ENCODE data around the gene TPD52L1.

TPD52L1 gene

DNA sequence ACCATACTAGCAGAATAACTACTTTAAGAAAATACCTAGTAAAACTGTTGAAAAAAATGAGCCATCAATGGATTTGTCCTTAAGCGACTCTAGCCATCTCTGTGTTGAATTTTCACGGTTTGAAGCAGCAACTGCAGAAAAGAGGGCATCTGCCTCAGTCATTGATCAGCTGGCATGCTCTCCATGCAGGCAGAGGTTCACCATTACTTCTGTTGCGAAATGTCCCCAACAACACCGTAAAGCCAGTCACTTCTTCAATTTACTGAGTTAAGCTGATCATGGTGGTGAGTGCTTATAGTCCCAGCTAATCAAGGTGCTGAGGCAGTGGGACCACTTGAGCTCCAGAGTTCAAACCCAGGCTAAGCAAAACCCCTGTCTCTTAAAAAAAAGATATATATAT lies 11.1 kb downstream of the TPD52L1 start:
- no peaks in the 10 kb centered on the region for H3K27me3 ChIP-seq (ENCODE audit: low read depth, low read length)
- H3K9me3 ChIP-seq (ENCODE audit: control insufficient read depth in 1 of 2, low read length in 2 of 2), result no peaks in the 10 kb centered on the region
- H3K27ac ChIP-seq (ENCODE audit: low read length), result no peak overlapping the region
- H3K4me3 ChIP-seq (ENCODE audit: low read depth in 1 of 2, low read length in 2 of 2), result no peak overlapping the region
- peaks cover 0 to 4% of the 10 kb centered on the region in 2 donors for H3K4me1 ChIP-seq (ENCODE audit: control insufficient read depth in 1 of 2, insufficient read depth in 2 of 2, low read length in 2 of 2)
- H3K36me3 ChIP-seq (ENCODE audit: control insufficient read depth in 1 of 2, insufficient read depth in 2 of 2, low read length in 2 of 2), result no peaks in the 10 kb centered on the region

DNA sequence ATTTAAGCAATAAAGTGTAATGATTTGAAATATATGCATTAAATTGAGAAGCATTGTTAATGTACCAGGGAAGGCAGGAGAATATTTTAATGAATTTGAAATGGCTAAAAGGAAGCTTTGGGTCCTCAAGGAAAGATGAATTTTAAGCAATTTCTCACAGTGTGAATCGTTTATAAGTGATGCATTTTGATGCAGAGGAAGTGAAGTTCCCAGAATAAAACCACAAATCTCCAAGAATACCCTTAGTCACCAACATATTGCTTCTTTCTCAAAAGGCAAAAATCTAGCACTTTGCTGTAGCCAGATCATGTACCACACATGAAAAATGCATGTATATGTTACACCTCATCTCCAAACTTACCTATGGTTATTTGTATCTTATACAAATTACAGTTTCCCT lies 11.7 kb downstream of the TPD52L1 start:
- Histone ChIP-seq H3K27me3 (ENCODE audit: low read depth, low read length) (no peaks in the 10 kb centered on the region), H3K4me1 (ENCODE audit: control insufficient read depth in 1 of 2, insufficient read depth in 2 of 2, low read length in 2 of 2) (peaks cover 0 to 4% of the 10 kb centered on the region in 2 donors), H3K36me3 (ENCODE audit: control insufficient read depth in 1 of 2, insufficient read depth in 2 of 2, low read length in 2 of 2) (no peaks in the 10 kb centered on the region), H3K4me3 (ENCODE audit: low read depth in 1 of 2, low read length in 2 of 2) (no peak overlapping the region), H3K9me3 (ENCODE audit: control insufficient read depth in 1 of 2, low read length in 2 of 2) (no peaks in the 10 kb centered on the region), H3K27ac (ENCODE audit: low read length) (no peak overlapping the region)

DNA sequence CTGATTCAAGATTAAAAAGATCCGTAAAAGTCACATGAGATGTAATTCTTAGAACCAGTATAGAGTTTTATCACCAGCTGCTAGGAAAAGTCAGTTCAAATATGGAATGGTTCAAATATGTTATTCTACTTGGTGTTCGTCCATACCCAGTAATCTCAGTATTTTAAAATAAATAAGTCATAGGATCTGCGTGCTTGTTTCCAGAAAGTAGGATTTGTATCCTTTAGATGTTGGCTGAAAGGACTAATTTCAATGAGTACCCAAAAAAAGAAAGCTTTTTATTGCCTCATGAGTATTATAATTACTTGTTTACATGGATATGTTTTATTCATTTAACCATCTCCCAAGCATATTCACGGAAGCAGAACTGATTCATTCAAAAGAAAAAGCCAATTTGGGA lies 12.2 kb downstream of the TPD52L1 start:
- Histone ChIP-seq H3K27me3 (ENCODE audit: low read depth, low read length) (no peaks in the 10 kb centered on the region), H3K4me1 (ENCODE audit: control insufficient read depth in 1 of 2, insufficient read depth in 2 of 2, low read length in 2 of 2) (peaks cover 0 to 4% of the 10 kb centered on the region in 2 donors), H3K9me3 (ENCODE audit: control insufficient read depth in 1 of 2, low read length in 2 of 2) (no peaks in the 10 kb centered on the region), H3K4me3 (ENCODE audit: low read depth in 1 of 2, low read length in 2 of 2) (no peak overlapping the region), H3K36me3 (ENCODE audit: control insufficient read depth in 1 of 2, insufficient read depth in 2 of 2, low read length in 2 of 2) (no peaks in the 10 kb centered on the region), H3K27ac (ENCODE audit: low read length) (no peak overlapping the region)

DNA sequence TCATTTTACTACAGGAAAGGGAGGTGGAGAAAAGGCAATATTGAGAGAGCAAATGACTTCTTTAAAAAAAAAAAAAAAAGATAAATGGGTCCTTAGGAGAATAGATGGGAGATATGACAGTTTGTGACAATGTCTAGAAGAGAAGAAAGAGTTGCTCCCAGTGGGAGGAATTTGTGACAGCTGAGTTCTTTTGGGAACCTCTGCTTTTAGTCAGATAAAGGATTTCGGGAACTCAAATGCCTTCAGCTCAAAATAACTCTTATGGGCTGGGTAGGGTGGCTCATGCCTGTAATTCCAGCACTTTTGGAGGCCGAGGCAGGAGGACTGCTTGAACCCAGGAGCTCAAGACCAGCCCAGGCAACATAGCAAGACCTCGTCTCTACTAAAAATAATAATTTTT lies 13.1 kb downstream of the TPD52L1 start:
- no peaks in the 10 kb centered on the region for H3K27me3 ChIP-seq (ENCODE audit: low read depth, low read length)
- H3K4me3 ChIP-seq (ENCODE audit: low read depth in 1 of 2, low read length in 2 of 2), result no peak overlapping the region
- no peaks in the 10 kb centered on the region for H3K9me3 ChIP-seq (ENCODE audit: control insufficient read depth in 1 of 2, low read length in 2 of 2)
- H3K27ac ChIP-seq (ENCODE audit: low read length), result no peak overlapping the region
- H3K4me1 ChIP-seq (ENCODE audit: control insufficient read depth in 1 of 2, insufficient read depth in 2 of 2, low read length in 2 of 2), result peaks cover 0 to 4% of the 10 kb centered on the region in 2 donors
- H3K36me3 ChIP-seq (ENCODE audit: control insufficient read depth in 1 of 2, insufficient read depth in 2 of 2, low read length in 2 of 2), result no peaks in the 10 kb centered on the region

DNA sequence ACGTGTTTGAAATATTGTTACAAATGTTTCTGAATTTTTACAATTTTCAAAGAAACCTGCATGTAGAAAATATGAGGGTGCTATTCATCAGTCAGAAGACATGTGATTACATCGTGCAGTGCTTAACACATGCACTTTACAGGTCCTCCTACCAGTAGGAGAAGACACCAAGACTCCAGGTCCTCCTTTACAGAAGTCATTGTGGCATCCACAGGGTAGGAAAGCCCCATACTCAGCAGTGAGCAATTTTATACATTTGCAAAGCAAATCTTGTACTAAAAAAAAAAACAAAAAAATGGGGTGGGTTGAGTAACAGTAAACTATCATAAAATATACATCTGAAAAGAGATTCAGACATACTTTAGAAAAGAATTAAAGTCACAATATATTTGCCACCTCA lies 14.0 kb downstream of the TPD52L1 start:
- Histone ChIP-seq H3K9me3 (ENCODE audit: control insufficient read depth in 1 of 2, low read length in 2 of 2) (no peaks in the 10 kb centered on the region), H3K27ac (ENCODE audit: low read length) (no peak overlapping the region), H3K4me3 (ENCODE audit: low read depth in 1 of 2, low read length in 2 of 2) (no peak overlapping the region), H3K4me1 (ENCODE audit: control insufficient read depth in 1 of 2, insufficient read depth in 2 of 2, low read length in 2 of 2) (peaks cover 0 to 4% of the 10 kb centered on the region in 2 donors), H3K36me3 (ENCODE audit: control insufficient read depth in 1 of 2, insufficient read depth in 2 of 2, low read length in 2 of 2) (no peaks in the 10 kb centered on the region), H3K27me3 (ENCODE audit: low read depth, low read length) (no peaks in the 10 kb centered on the region)

DNA sequence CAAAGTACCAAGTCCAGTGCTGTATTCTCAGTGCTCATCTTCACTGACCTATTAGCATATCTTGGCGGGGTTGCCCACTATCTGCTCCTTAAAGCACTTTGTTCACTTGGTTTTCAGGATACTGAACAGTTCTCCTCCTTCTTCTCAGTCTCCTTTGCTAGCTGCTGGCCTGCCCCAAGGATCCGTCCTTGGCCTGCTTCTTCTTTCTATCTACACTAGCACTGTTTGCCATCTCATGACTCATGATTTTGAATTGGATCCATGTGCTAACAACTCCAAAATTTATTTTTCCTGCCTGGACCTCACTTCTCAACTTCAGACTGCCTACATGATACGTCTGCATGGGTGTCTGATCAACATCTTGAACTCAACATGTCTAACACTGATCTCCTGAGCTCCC lies 15.5 kb downstream of the TPD52L1 start:
- no peaks in the 10 kb centered on the region for H3K27me3 ChIP-seq (ENCODE audit: low read depth, low read length)
- no peaks in the 10 kb centered on the region for H3K36me3 ChIP-seq (ENCODE audit: control insufficient read depth in 1 of 2, insufficient read depth in 2 of 2, low read length in 2 of 2)
- H3K4me3 ChIP-seq (ENCODE audit: low read depth in 1 of 2, low read length in 2 of 2), result no peak overlapping the region
- H3K9me3 ChIP-seq (ENCODE audit: control insufficient read depth in 1 of 2, low read length in 2 of 2), result no peaks in the 10 kb centered on the region
- no peak overlapping the region for H3K27ac ChIP-seq (ENCODE audit: low read length)
- H3K4me1 ChIP-seq (ENCODE audit: control insufficient read depth in 1 of 2, insufficient read depth in 2 of 2, low read length in 2 of 2), result peaks cover 0 to 4% of the 10 kb centered on the region in 2 donors

DNA sequence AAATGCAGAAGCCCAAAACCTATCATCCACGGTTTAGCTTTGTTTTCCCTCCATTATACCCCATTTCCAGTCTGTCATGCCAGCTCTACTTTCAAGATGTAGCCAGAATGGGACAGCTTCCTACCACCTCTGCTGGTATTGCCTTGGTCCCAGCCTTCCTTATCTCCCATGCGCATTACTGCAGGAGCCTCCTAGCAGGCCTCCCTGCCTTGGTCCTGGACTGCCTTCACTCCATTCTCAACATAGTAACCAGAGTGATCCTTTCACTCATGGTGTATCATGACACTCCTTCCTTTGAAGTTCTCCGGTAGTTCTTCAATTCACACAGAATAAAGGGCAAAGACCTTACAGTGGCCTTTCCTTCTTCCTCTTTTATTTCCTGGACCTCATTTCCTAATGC lies 15.9 kb downstream of the TPD52L1 start:
- Histone ChIP-seq H3K27ac (ENCODE audit: low read length) (no peak overlapping the region), H3K4me1 (ENCODE audit: control insufficient read depth in 1 of 2, insufficient read depth in 2 of 2, low read length in 2 of 2) (peaks cover 0 to 4% of the 10 kb centered on the region in 2 donors), H3K9me3 (ENCODE audit: control insufficient read depth in 1 of 2, low read length in 2 of 2) (no peaks in the 10 kb centered on the region), H3K27me3 (ENCODE audit: low read depth, low read length) (no peaks in the 10 kb centered on the region), H3K36me3 (ENCODE audit: control insufficient read depth in 1 of 2, insufficient read depth in 2 of 2, low read length in 2 of 2) (no peaks in the 10 kb centered on the region), H3K4me3 (ENCODE audit: low read depth in 1 of 2, low read length in 2 of 2) (no peak overlapping the region)

DNA sequence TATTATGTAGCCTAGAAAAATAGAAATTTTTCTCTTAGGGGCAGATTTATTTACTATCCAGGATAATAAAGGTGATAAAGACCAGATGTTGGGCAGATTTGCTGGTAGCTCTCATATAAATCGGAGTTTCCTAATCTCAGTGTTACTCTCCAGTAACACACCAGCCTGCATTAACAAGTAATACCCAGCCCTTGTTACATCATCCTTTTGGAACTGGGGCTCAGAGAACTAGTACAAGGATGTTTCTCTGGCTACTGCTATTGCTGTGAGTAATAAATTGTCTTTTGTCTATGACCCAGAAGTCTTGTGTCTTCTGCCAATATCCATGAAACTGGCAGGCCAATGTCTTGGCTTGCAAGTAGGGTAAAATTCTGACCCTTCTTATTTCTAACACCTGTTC lies 16.8 kb downstream of the TPD52L1 start:
- H3K4me1 ChIP-seq (ENCODE audit: control insufficient read depth in 1 of 2, insufficient read depth in 2 of 2, low read length in 2 of 2), result peaks cover 0 to 4% of the 10 kb centered on the region in 2 donors
- H3K27me3 ChIP-seq (ENCODE audit: low read depth, low read length), result no peaks in the 10 kb centered on the region
- no peak overlapping the region for H3K4me3 ChIP-seq (ENCODE audit: low read depth in 1 of 2, low read length in 2 of 2)
- H3K9me3 ChIP-seq (ENCODE audit: control insufficient read depth in 1 of 2, low read length in 2 of 2), result no peaks in the 10 kb centered on the region
- H3K27ac ChIP-seq (ENCODE audit: low read length), result no peak overlapping the region
- H3K36me3 ChIP-seq (ENCODE audit: control insufficient read depth in 1 of 2, insufficient read depth in 2 of 2, low read length in 2 of 2), result no peaks in the 10 kb centered on the region

DNA sequence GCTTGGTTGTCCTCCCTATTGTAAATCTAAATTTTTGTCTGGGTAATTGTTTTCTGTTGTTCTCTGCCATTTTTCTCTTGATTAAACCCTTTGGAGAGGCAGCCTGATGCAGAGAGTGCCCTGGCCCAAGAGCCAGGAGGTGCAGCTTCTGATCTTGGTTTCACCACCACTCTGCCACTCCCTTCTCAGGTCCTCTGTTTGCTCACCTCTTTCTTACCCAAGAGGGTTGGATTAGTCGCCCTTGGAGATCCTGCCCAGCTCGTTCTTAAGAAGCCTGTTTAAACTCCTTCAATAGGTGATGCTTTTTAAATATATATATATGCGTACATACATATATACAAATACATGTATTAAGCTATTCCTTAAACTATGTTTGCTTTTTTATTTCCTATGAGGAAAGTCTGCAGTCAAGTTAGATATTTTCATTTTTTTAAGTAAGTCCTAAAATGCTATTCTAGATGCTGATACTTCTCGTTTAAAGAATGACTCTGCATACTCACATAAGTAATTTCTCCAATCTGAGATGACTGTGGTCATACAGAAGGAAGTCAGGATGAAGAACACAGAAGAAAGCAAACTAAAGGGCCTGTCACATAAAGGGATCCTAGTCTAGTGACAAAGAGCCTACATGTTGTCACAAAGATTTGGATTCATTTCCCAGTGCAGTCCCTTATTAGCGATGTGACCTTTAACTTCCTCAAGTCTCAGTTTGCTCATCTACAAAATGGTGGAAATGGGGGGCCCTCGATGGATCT lies 19.9 kb downstream of the TPD52L1 start:
- no peak overlapping the region for H3K4me3 ChIP-seq (ENCODE audit: low read depth in 1 of 2, low read length in 2 of 2)
- H3K36me3 ChIP-seq (ENCODE audit: control insufficient read depth in 1 of 2, insufficient read depth in 2 of 2, low read length in 2 of 2), result no peaks in the 10 kb centered on the region
- H3K27ac ChIP-seq (ENCODE audit: low read length), result no peak overlapping the region
- H3K9me3 ChIP-seq (ENCODE audit: control insufficient read depth in 1 of 2, low read length in 2 of 2), result no peaks in the 10 kb centered on the region
- H3K27me3 ChIP-seq (ENCODE audit: low read depth, low read length), result no peaks in the 10 kb centered on the region
- H3K4me1 ChIP-seq (ENCODE audit: control insufficient read depth in 1 of 2, insufficient read depth in 2 of 2, low read length in 2 of 2), result peaks cover 0 to 4% of the 10 kb centered on the region in 2 donors

DNA sequence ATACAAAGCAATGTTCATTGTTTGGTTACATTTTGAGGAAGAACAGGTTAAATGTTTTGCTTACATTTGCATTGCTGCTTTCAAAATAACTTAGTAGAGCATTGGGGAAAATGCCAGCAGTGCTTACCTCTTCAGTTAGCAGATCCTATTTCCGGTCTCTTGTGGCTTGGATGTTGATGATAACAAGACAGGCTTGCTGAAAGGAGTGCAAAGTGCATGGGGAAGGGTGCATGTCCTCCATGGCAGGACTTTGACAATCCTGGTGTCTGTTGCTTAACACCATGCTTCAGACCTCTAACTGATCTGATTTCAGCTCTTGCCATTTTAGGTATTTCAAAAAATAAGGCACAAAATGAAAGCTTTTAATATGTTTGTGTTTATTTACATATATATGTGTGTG lies 21.1 kb downstream of the TPD52L1 start:
- Histone ChIP-seq H3K4me1 (ENCODE audit: control insufficient read depth in 1 of 2, insufficient read depth in 2 of 2, low read length in 2 of 2) (peaks cover 0 to under 1% of the 10 kb centered on the region in 2 donors), H3K9me3 (ENCODE audit: control insufficient read depth in 1 of 2, low read length in 2 of 2) (no peaks in the 10 kb centered on the region), H3K27ac (ENCODE audit: low read length) (no peak overlapping the region), H3K36me3 (ENCODE audit: control insufficient read depth in 1 of 2, insufficient read depth in 2 of 2, low read length in 2 of 2) (no peaks in the 10 kb centered on the region), H3K27me3 (ENCODE audit: low read depth, low read length) (no peaks in the 10 kb centered on the region), H3K4me3 (ENCODE audit: low read depth in 1 of 2, low read length in 2 of 2) (no peak overlapping the region)

DNA sequence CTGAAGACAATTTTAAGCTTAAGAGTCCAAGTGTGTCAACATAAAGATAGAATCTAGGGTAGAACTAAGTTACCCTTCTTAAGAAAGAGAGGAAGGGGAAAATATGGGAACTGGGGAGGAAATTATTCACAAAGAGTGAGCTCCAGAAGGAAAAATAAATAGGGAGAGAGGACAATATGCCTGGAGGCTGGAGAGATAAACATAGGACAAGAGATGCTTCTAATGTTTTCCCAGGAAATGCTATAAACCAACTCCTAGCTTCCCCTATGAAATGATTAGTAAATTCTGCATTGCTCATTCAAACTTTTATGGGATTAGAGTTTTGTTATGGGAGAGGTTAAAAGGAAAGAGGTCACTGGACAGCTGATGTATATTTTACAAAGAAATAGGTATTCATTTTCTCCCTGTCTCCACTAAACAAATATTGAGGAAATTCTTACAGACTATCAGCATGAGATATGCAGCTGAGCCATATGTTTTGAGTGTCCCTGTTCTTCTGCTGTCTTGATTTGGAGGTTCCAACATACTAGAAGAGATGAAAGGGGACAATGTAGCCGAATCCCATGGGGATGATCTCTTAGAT lies 22.0 kb downstream of the TPD52L1 start:
- Histone ChIP-seq H3K36me3 (ENCODE audit: control insufficient read depth in 1 of 2, insufficient read depth in 2 of 2, low read length in 2 of 2) (no peaks in the 10 kb centered on the region), H3K9me3 (ENCODE audit: control insufficient read depth in 1 of 2, low read length in 2 of 2) (no peaks in the 10 kb centered on the region), H3K27ac (ENCODE audit: low read length) (no peak overlapping the region), H3K4me1 (ENCODE audit: control insufficient read depth in 1 of 2, insufficient read depth in 2 of 2, low read length in 2 of 2) (no peaks in the 10 kb centered on the region), H3K27me3 (ENCODE audit: low read depth, low read length) (no peaks in the 10 kb centered on the region), H3K4me3 (ENCODE audit: low read depth in 1 of 2, low read length in 2 of 2) (no peak overlapping the region)

All from muscle layer of duodenum (tissue), 2 donors.